Astrocyte (in vitro differentiated cells and primary cell): Measurements from ENCODE around the gene DCST1.

ENCODE experiments used
- EZH2 ChIP-seq: IDR thresholded peaks from 2 replicates; pipeline ENCODE4 v1.6.1; 2012; ENCODE audit warnings: mild to moderate bottlenecking, low read length, inconsistent platforms; ENCODE audit not compliant: insufficient read depth
- TF ChIP-seq, protein P1 (sequence below): IDR thresholded peaks from 2 replicates; pipeline ENCODE4 v1.5.1; 2011; ENCODE audit warnings: low read depth, mild to moderate bottlenecking, inconsistent platforms, low read length, moderate library complexity; ENCODE audit not compliant: insufficient read depth

GRCh38 chr1:155064832-155065429 lies 31.3 kb downstream of the DCST1 start:
- TF ChIP-seq, protein P1, sequence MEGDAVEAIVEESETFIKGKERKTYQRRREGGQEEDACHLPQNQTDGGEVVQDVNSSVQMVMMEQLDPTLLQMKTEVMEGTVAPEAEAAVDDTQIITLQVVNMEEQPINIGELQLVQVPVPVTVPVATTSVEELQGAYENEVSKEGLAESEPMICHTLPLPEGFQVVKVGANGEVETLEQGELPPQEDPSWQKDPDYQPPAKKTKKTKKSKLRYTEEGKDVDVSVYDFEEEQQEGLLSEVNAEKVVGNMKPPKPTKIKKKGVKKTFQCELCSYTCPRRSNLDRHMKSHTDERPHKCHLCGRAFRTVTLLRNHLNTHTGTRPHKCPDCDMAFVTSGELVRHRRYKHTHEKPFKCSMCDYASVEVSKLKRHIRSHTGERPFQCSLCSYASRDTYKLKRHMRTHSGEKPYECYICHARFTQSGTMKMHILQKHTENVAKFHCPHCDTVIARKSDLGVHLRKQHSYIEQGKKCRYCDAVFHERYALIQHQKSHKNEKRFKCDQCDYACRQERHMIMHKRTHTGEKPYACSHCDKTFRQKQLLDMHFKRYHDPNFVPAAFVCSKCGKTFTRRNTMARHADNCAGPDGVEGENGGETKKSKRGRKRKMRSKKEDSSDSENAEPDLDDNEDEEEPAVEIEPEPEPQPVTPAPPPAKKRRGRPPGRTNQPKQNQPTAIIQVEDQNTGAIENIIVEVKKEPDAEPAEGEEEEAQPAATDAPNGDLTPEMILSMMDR: no peak
- no peak for TF ChIP-seq EZH2
